Endothelial cell of umbilical vein (primary cell): ENCODE measurements around the gene GMEB2. TPM values are rescaled to one million over a fixed set of nuclear protein-coding genes. Genes with fewer than 3 reads are reported as not detected.

ENCODE experiments used
- BruUV-seq: library from RNA; stranded (reverse); fragments of 400-500 nt; replicated peaks from 2 replicates; lab custom pipeline; 2021; lab: Mats Ljungman, UMichigan
- CTCF ChIA-PET: fragments of 300-600, 350-600 bp; sonication (Branson Sonifier 250); formaldehyde crosslinking; loops from one replicate; lab custom pipeline; 2021; ENCODE audit warnings: antibody characterized with exemption, inconsistent platforms; lab: Charles Lee
- POLR2A ChIA-PET: fragments of 300-600, 350-600 bp; sonication (Branson Sonifier 250); formaldehyde crosslinking; loops from one replicate; lab custom pipeline; 2021; ENCODE audit warnings: antibody characterized with exemption, inconsistent platforms; lab: Charles Lee
- DNase-seq: peaks from one replicate; pipeline ENCODE4 v3.0.0-alpha.2; 2011; ENCODE audit warnings: low read depth, low spot score
- FAIRE-seq: peaks from 2 replicates; lab custom pipeline; 2011; peaks lifted over from hg19 to GRCh38; lab: Jason Lieb, UNC
- H2AFZ ChIP-seq: 2 replicates; pipeline ENCODE4 v1.6.0; 2012; ENCODE audit warnings: low read depth, low read length, control low read depth, inconsistent platforms
- H3K27ac ChIP-seq: 2 replicates; pipeline ENCODE4 v1.5.1; 2011; ENCODE audit warnings: low read depth, mild to moderate bottlenecking, control low read depth, low read length, moderate library complexity; ENCODE audit not compliant: insufficient read depth
- H3K27me3 ChIP-seq, 2 experiments: 2 replicates each; pipeline versions ENCODE4 v1.6.0 to v1.6.1; 2011; ENCODE audit warnings: low read length in 2 of 2, mixed read lengths in 1 of 2; ENCODE audit not compliant: control insufficient read depth in 2 of 2, insufficient read depth in 2 of 2
- H3K36me3 ChIP-seq, 2 experiments: 2 replicates in 1 of 2; 3 replicates in 1 of 2; pipeline ENCODE4 v1.5.1; 2011; ENCODE audit warnings: low read length in 2 of 2, mild to moderate bottlenecking in 1 of 2, moderate library complexity in 1 of 2; ENCODE audit not compliant: control insufficient read depth in 2 of 2, insufficient read depth in 2 of 2; ENCODE audit errors: extremely low read depth in 1 of 2
- H3K4me1 ChIP-seq: 3 replicates; pipeline ENCODE4 v1.5.1; 2011; ENCODE audit warnings: mild to moderate bottlenecking, low read length; ENCODE audit not compliant: control insufficient read depth, insufficient read depth; ENCODE audit errors: extremely low read depth
- H3K4me2 ChIP-seq: 2 replicates; pipeline ENCODE4 v1.6.1; 2011; ENCODE audit warnings: low read length, control low read depth, mixed read lengths; ENCODE audit not compliant: insufficient read depth
- H3K4me3 ChIP-seq, 3 experiments: fragments of 200-600 bp in 1 of 3; sonication (generic), shearing (Covaris generic) in 1 of 3; replicated peaks in 1 of 3; 2 replicates each; pipeline ENCODE4 v1.5.1; 2011 to 2016; ENCODE audit warnings: control low read depth in 3 of 3, low read length in 3 of 3, mild to moderate bottlenecking in 2 of 3, inconsistent platforms in 1 of 3, low read depth in 1 of 3, moderate library complexity in 1 of 3; ENCODE audit not compliant: insufficient read depth in 1 of 3
- H3K79me2 ChIP-seq: 2 replicates; pipeline ENCODE4 v1.6.0; 2012; ENCODE audit warnings: low read length, inconsistent platforms; ENCODE audit not compliant: control insufficient read depth, insufficient read depth
- H3K9ac ChIP-seq: replicated peaks from 2 replicates; pipeline ENCODE3; 2011; ENCODE audit warnings: low read length, control low read depth; ENCODE audit not compliant: insufficient read depth; ENCODE audit errors: extremely low read depth
- H3K9me1 ChIP-seq: replicated peaks from 3 replicates; pipeline ENCODE4 v1.6.0; 2011; ENCODE audit warnings: mild to moderate bottlenecking, low read length; ENCODE audit not compliant: control insufficient read depth, insufficient read depth; ENCODE audit errors: extremely low read depth
- H3K9me3 ChIP-seq: replicated peaks from 2 replicates; pipeline ENCODE4 v1.5.1; 2012; ENCODE audit warnings: low read length, inconsistent platforms; ENCODE audit not compliant: control insufficient read depth, insufficient read depth
- H4K20me1 ChIP-seq: replicated peaks from 2 replicates; pipeline ENCODE3; 2011; ENCODE audit warnings: mild to moderate bottlenecking, low read length; ENCODE audit not compliant: control insufficient read depth, insufficient read depth; ENCODE audit errors: extremely low read depth
- CTCF ChIP-seq, 2 donors: IDR thresholded peaks; 1 replicate in 1 of 2; 2 replicates in 1 of 2; pipeline ENCODE4 v1.5.1; 2011; ENCODE audit warnings: low read length in 2 of 2, mild to moderate bottlenecking in 2 of 2, moderate library complexity in 2 of 2, control low read depth in 1 of 2, inconsistent platforms in 1 of 2, low read depth in 1 of 2; ENCODE audit not compliant: insufficient read depth in 1 of 2; ENCODE audit errors: extremely low read depth in 1 of 2
- EZH2 ChIP-seq: IDR thresholded peaks from 2 replicates; pipeline ENCODE4 v1.6.1; 2012; ENCODE audit warnings: borderline replicate concordance, low read depth, mild to moderate bottlenecking, moderate library complexity, low read length, inconsistent platforms; ENCODE audit not compliant: severe bottlenecking
- FOS ChIP-seq: IDR thresholded peaks from 2 replicates; pipeline ENCODE4 v1.6.1; 2011; ENCODE audit warnings: mild to moderate bottlenecking, low read length, moderate library complexity, borderline replicate concordance; ENCODE audit not compliant: insufficient read depth
- GATA2 ChIP-seq: IDR thresholded peaks from 2 replicates; pipeline ENCODE4 v1.7.0; 2011; ENCODE audit warnings: low read depth, mild to moderate bottlenecking, moderate library complexity, mixed read lengths, low read length; ENCODE audit not compliant: insufficient read length, insufficient read depth
- JUN ChIP-seq: IDR thresholded peaks from 2 replicates; pipeline ENCODE4 v1.6.1; 2011; ENCODE audit warnings: borderline replicate concordance, low read depth; ENCODE audit not compliant: insufficient read length, insufficient read depth
- MAX ChIP-seq: IDR thresholded peaks from 2 replicates; pipeline ENCODE4 v1.6.1; 2011; ENCODE audit not compliant: insufficient read depth, insufficient read length
- MYC ChIP-seq: IDR thresholded peaks from one replicate; pipeline ENCODE4 v1.6.1; 2011; ENCODE audit warnings: mild to moderate bottlenecking, low read depth, low read length
- POLR2A ChIP-seq: IDR thresholded peaks from 2 replicates; pipeline ENCODE4 v1.6.1; 2012; ENCODE audit warnings: low read depth, mild to moderate bottlenecking, control low read depth, low read length
- POLR2AphosphoS5 ChIP-seq: IDR thresholded peaks from 2 replicates; pipeline ENCODE4 v1.6.1; 2012; ENCODE audit warnings: low read depth, mild to moderate bottlenecking, control low read depth, low read length, moderate library complexity; ENCODE audit not compliant: insufficient read depth
- dilution Hi-C: fragments of 300-500 bp; cut with MboI; formaldehyde crosslinking; loops from one replicate; pipeline ENCODE4 v1.15.0; 2019; ENCODE audit warnings: low sequenced_read_pairs; ENCODE audit not compliant: extremely low pct_ligation_motif_present
- intact Hi-C: fragments of 100-400 bp; cut with micrococcal nuclease; formaldehyde crosslinking; loops from one replicate; pipeline ENCODE4 v1.10.0; 2022
- polyA plus RNA-seq, 4 experiments: library from polyadenylated mRNA; depleted of rRNA in 3 of 4; stranded (reverse) in 3 of 4; unstranded in 1 of 4; fragments of >200 nt; gene quantifications; 2 replicates each; pipeline versions ENCODE4 v1.2.1 to v1.2.3, GENCODE V29; 2011 to 2012; ENCODE audit warnings: missing spikeins in 1 of 4
- total RNA-seq: library from RNA; stranded (reverse); gene quantifications from 2 replicates; pipeline ENCODE4 v1.2.3, GENCODE V29; 2021

Gene GMEB2
- total and polyA plus RNA-seq, 2 donors (not counting 3 experiments of a cell fraction or from before 2014, with no cell fraction given): 12.7 to 14.1 TPM

GRCh38 chr20:63541371-63541770, 85.5 kb downstream of the GMEB2 start:
- Histone ChIP-seq H3K4me2 (no peak overlapping the region), H3K4me3 (no peak overlapping the region), H3K4me1 (no peaks in the 10 kb centered on the region), H3K9ac (no peak overlapping the region), H3K36me3 (no peaks in the 10 kb centered on the region), H3K27me3 (no peaks in the 10 kb centered on the region), H2AFZ (no peak overlapping the region), H3K9me3 (no peaks in the 10 kb centered on the region), H3K79me2 (no peaks in the 10 kb centered on the region), H4K20me1 (no peaks in the 10 kb centered on the region), H3K27ac (no peak overlapping the region), H3K9me1 (no peaks in the 10 kb centered on the region)
- no TSS peak for BruUV-seq
- FAIRE-seq (no peak), DNase-seq (no peak)
- ChIA-PET CTCF (interaction anchor here (1.0 kb wide), 1 partner anchor 433 kb away, joined by 3 read pairs; no protein-coding TSS in a partner anchor), POLR2A (no interaction called here)
- TF ChIP-seq EZH2: no peak
- TF ChIP-seq POLR2A: no peak
- TF ChIP-seq MAX: no peak
- TF ChIP-seq FOS: no peak
- no peak for TF ChIP-seq POLR2AphosphoS5
- TF ChIP-seq JUN: no peak
- TF ChIP-seq MYC: no peak
- no peak for TF ChIP-seq GATA2
- TF ChIP-seq CTCF (IDR thresholded peaks at IDR 0.05; ENCODE audit: extremely low read depth in 1 of 2, insufficient read depth in 1 of 2, low read depth in 1 of 2, low read length in 2 of 2): no peak
- intact Hi-C loops: no loop called here
- dilution Hi-C loops: no loop called here
